HepG2 (cell line): ENCODE results near the gene NEU4. TPM values are rescaled to one million over a fixed set of nuclear protein-coding genes. Genes with fewer than 3 reads are reported as not detected.

Experiments used
- ARID4A ChIP-seq: sonication (generic); formaldehyde crosslinking; IDR thresholded peaks from 2 replicates; pipeline ENCODE4 v1.5.0; 2020; ENCODE audit warnings: mild to moderate bottlenecking, missing genetic modification reagents, borderline replicate concordance
- ISX ChIP-seq: sonication (generic); formaldehyde crosslinking; conservative IDR thresholded peaks from 2 replicates; pipeline ENCODE4 v1.5.0; 2020; ENCODE audit warnings: missing genetic modification reagents
- KDM3A ChIP-seq: IDR thresholded peaks from 2 replicates; pipeline ENCODE4 v1.6.1; 2018; ENCODE audit warnings: low read depth, missing compliant biosample characterization
- SMAD9 ChIP-seq: sonication (generic); formaldehyde crosslinking; IDR thresholded peaks from 2 replicates; pipeline ENCODE4 v1.5.1; 2020; ENCODE audit warnings: mild to moderate bottlenecking, missing genetic modification reagents
- TEAD2 ChIP-seq: sonication (generic); formaldehyde crosslinking; IDR thresholded peaks from 2 replicates; pipeline ENCODE4 v1.9.0; 2021; ENCODE audit warnings: missing genetic modification reagents
- ZIK1 ChIP-seq: sonication (generic); formaldehyde crosslinking; IDR thresholded peaks from 2 replicates; pipeline ENCODE4 v1.5.0; 2020; ENCODE audit warnings: mild to moderate bottlenecking, low read depth, missing genetic modification reagents, borderline replicate concordance
- ZNF10 ChIP-seq: sonication (generic); formaldehyde crosslinking; IDR thresholded peaks from 2 replicates; pipeline ENCODE4 v1.4.0; 2020; ENCODE audit warnings: mild to moderate bottlenecking, low read depth, missing genetic modification reagents, borderline replicate concordance
- ZNF24 ChIP-seq: fragments of 450-650 bp; IDR thresholded peaks from 2 replicates; pipeline ENCODE4 v1.6.1; 2017; ENCODE audit warnings: antibody characterized with exemption, mild to moderate bottlenecking
- ZNF33A ChIP-seq: sonication (generic); formaldehyde crosslinking; IDR thresholded peaks from 2 replicates; pipeline ENCODE4 v1.5.1; 2020; ENCODE audit warnings: missing genetic modification reagents, mild to moderate bottlenecking, moderate library complexity, borderline replicate concordance
- ZNF441 ChIP-seq: sonication (generic); formaldehyde crosslinking; IDR thresholded peaks from 2 replicates; pipeline ENCODE4 v1.7.0; 2021; ENCODE audit warnings: missing genetic modification reagents, borderline replicate concordance
- ZNF562 ChIP-seq: sonication (generic); formaldehyde crosslinking; IDR thresholded peaks from 2 replicates; pipeline ENCODE4 v1.8.0; 2022; ENCODE audit warnings: missing genetic modification reagents, borderline replicate concordance
- ZNF672 ChIP-seq: sonication (generic); formaldehyde crosslinking; IDR thresholded peaks from 2 replicates; pipeline ENCODE4 v1.8.1; 2022; ENCODE audit warnings: missing genetic modification reagents
- ZNF749 ChIP-seq: sonication (generic); formaldehyde crosslinking; IDR thresholded peaks from 2 replicates; pipeline ENCODE4 v1.8.0; 2022; ENCODE audit warnings: mild to moderate bottlenecking, missing genetic modification reagents, moderate library complexity, borderline replicate concordance
- ZNF780A ChIP-seq: sonication (generic); formaldehyde crosslinking; IDR thresholded peaks from 2 replicates; pipeline ENCODE4 v1.8.0; 2022; ENCODE audit warnings: mild to moderate bottlenecking, missing genetic modification reagents, moderate library complexity
- ZNF850 ChIP-seq: sonication (generic); formaldehyde crosslinking; conservative IDR thresholded peaks from 2 replicates; pipeline ENCODE4 v1.9.0; 2021; ENCODE audit warnings: mild to moderate bottlenecking, missing genetic modification reagents
- ZSCAN21 ChIP-seq: sonication (generic); formaldehyde crosslinking; IDR thresholded peaks from 2 replicates; pipeline ENCODE4 v1.8.0; 2022; ENCODE audit warnings: mild to moderate bottlenecking, missing genetic modification reagents, moderate library complexity, borderline replicate concordance
- polyA plus RNA-seq, 8 experiments: library from polyadenylated mRNA; depleted of rRNA in 3 of 8; stranded (reverse) in 7 of 8; unstranded in 1 of 8; fragments of >200 nt; fragmentation: Illumina TruSeq in 4 of 8; extraction: Trizol in 4 of 8; gene quantifications; 2 replicates each; pipeline versions ENCODE4 v1.2.1 to v1.2.3, GENCODE V29; 2011 to 2016; ENCODE audit warnings: low read depth in 4 of 8, missing spikeins in 1 of 8, mixed read lengths in 1 of 8; ENCODE audit not compliant: insufficient read depth in 1 of 8
- total RNA-seq, 5 experiments: library from RNA; depleted of rRNA; stranded (reverse); fragments of >200 nt; fragmentation: Illumina TruSeq; extraction: Trizol; gene quantifications; 2 replicates each; pipeline ENCODE4 v1.2.3, GENCODE V29; 2016; ENCODE audit warnings: low read depth in 1 of 5
- TF ChIP-seq, protein P1 (sequence below): sonication (generic); formaldehyde crosslinking; IDR thresholded peaks from 2 replicates; pipeline ENCODE4 v1.4.0; 2020; ENCODE audit warnings: mild to moderate bottlenecking, low read depth, missing genetic modification reagents
- TF ChIP-seq, protein P2 (sequence below): sonication (generic); formaldehyde crosslinking; IDR thresholded peaks from 2 replicates; pipeline ENCODE4 v1.4.0; 2020; ENCODE audit warnings: missing genetic modification reagents

NEU4 gene
- total and polyA plus RNA-seq, 2 of the 13 experiments (the other 11 are each of a cell fraction or from before 2014, with no cell fraction given), result 53.5 to 107 TPM

DNA sequence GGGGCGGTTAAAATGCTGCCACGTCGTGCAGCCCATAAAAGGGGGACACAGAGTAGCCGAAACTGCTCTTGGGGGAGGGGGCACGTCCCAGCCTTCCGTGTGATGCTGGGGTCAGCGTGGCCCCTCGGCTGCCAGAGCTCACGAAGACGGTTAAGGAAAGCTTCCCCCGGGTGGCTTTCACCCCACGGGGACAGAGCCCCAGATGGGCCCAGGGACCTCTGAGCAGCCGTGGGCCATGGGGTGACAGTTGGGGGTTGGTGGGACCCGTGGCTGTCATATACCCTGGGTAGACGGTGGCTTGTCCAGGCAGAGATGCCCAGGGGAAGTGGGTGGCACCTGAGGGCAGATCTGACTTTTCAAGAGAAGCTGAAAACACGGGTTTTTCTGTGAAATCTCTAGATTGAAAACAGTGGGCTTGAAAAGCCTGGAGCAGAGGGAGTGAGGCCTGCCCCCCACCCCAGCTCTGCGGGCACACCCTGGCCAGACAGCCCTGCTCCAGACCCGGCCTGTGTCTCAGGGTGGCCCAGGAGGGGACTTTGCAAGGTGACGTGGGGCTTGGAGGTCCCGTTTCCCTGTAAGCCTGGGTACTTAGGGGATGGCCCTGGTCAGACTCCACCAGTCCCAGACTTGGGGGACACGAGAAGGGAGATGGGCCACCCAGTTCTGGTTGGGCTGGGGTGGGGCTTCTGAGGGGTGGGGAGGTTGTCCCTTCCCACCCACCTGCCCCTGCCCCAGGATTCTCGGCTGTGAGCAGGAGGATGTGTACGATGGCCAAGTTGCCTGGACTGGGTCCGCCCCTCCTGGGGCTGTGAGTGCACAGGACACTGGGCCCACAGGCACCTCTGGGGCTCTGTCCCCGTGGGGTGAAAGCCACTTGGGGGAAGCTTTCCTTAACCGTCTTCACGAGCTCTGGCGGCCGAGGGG, 652 bp downstream of the NEU4 start (continued):
- TF ChIP-seq ZIK1 (CRISPR knock-in tag) (peak; percentile 75; the same call in 1 of the 2 replicates), ZNF672 (CRISPR knock-in tag) (no peak), SMAD9 (CRISPR knock-in tag) (0 out of 2 replicates have a peak, but pooled peaks have one; percentile 20), TEAD2 (CRISPR knock-in tag) (no peak), ZNF441 (CRISPR knock-in tag) (no peak), ZNF780A (CRISPR knock-in tag) (no peak), ZNF10 (CRISPR knock-in tag) (no peak), ZNF24 (no peak), ZNF749 (CRISPR knock-in tag) (0 out of 2 replicates have a peak, but pooled peaks have one; percentile 63), ZNF33A (CRISPR knock-in tag) (no peak), ARID4A (CRISPR knock-in tag) (no peak), ZSCAN21 (peak; percentile 30; the same call in 1 of the 2 replicates), ISX (CRISPR knock-in tag) (no peak), ZNF850 (no peak), ZNF562 (CRISPR knock-in tag) (no peak), KDM3A (CRISPR knock-in tag) (no peak; the same call in 1 of the 2 replicates)
- TF ChIP-seq, protein P1, sequence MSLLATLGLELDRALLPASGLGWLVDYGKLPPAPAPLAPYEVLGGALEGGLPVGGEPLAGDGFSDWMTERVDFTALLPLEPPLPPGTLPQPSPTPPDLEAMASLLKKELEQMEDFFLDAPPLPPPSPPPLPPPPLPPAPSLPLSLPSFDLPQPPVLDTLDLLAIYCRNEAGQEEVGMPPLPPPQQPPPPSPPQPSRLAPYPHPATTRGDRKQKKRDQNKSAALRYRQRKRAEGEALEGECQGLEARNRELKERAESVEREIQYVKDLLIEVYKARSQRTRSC (CRISPR knock-in tag), result no peak
- TF ChIP-seq, protein P2, sequence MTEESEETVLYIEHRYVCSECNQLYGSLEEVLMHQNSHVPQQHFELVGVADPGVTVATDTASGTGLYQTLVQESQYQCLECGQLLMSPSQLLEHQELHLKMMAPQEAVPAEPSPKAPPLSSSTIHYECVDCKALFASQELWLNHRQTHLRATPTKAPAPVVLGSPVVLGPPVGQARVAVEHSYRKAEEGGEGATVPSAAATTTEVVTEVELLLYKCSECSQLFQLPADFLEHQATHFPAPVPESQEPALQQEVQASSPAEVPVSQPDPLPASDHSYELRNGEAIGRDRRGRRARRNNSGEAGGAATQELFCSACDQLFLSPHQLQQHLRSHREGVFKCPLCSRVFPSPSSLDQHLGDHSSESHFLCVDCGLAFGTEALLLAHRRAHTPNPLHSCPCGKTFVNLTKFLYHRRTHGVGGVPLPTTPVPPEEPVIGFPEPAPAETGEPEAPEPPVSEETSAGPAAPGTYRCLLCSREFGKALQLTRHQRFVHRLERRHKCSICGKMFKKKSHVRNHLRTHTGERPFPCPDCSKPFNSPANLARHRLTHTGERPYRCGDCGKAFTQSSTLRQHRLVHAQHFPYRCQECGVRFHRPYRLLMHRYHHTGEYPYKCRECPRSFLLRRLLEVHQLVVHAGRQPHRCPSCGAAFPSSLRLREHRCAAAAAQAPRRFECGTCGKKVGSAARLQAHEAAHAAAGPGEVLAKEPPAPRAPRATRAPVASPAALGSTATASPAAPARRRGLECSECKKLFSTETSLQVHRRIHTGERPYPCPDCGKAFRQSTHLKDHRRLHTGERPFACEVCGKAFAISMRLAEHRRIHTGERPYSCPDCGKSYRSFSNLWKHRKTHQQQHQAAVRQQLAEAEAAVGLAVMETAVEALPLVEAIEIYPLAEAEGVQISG (CRISPR knock-in tag), result no peak
